Testis (tissue), 3 donors: ENCODE data around the gene COPB2. TPM values are rescaled to one million over a fixed set of nuclear protein-coding genes. Genes with fewer than 3 reads are reported as not detected.

ENCODE experiments used
- DNase-seq: peaks from one replicate; pipeline ENCODE4 v3.0.0-alpha.2; 2019
- H3K27ac ChIP-seq, 2 donors: fragments of 200-600 bp; sonication (generic); one replicate each; pipeline ENCODE4 v1.5.1; 2019
- H3K27me3 ChIP-seq: fragments of 200-600 bp; sonication (generic); one replicate; pipeline ENCODE4 v1.5.1; 2019
- H3K36me3 ChIP-seq: fragments of 200-600 bp; sonication (generic); one replicate; pipeline ENCODE4 v1.5.1; 2017; ENCODE audit warnings: low read depth; ENCODE audit errors: missing control alignments
- H3K4me1 ChIP-seq: fragments of 200-600 bp; sonication (generic); one replicate; pipeline ENCODE4 v1.5.1; 2019
- H3K4me3 ChIP-seq, 2 donors: fragments of 200-600 bp; sonication (generic); one replicate each; pipeline ENCODE4 v1.5.1; 2017 to 2019
- H3K9me3 ChIP-seq: fragments of 200-600 bp; sonication (generic); one replicate; pipeline ENCODE4 v1.5.1; 2017
- POLR2A ChIP-seq: fragments of 450-650 bp; IDR thresholded peaks from one replicate; pipeline ENCODE4 v1.6.1; 2017; ENCODE audit warnings: antibody characterized with exemption, mild to moderate bottlenecking, moderate library complexity
- WGBS, 2 donors: methylation state at CpG; one replicate each; pipeline ENCODE4 v1.1.5; 2018; 5-methylcytosine and 5-hydroxymethylcytosine counted together
- intact Hi-C: fragments of 100-400 bp; cut with DNase I; formaldehyde crosslinking; loops from one replicate; pipeline ENCODE4 v1.15.1; 2023; ENCODE audit warnings: low total_unique reads
- polyA plus RNA-seq: library from polyadenylated mRNA; stranded (reverse); fragments of 350-450 nt; fragmentation: Illumina TruSeq; extraction: RNeasy Lipid Tissue Mini Kit (QIAGEN cat#74804); gene quantifications from one replicate; pipeline ENCODE4 v1.2.3, GENCODE V29; 2014; ENCODE audit warnings: low read depth, low replicate concordance; ENCODE audit not compliant: insufficient read depth
- total RNA-seq, 2 donors: library from RNA; depleted of rRNA; stranded (reverse); fragments of >200 nt; gene quantifications; one replicate each; pipeline ENCODE4 v1.2.3, GENCODE V29; 2016
- TF ChIP-seq, protein P1 (sequence below), 3 experiments: fragments of 450-650 bp in 2 of 3; fragments of 200-600 bp in 1 of 3; sonication (generic) in 1 of 3; IDR thresholded peaks; one replicate each; pipeline ENCODE4 v1.5.1; 2016 to 2019; ENCODE audit warnings: antibody characterized with exemption in 3 of 3, mild to moderate bottlenecking in 2 of 3, moderate library complexity in 1 of 3

The COPB2 gene
- total and polyA plus RNA-seq, 3 donors from 2014 or later = 63.5 to 76.5 (median 73.8) TPM

DNA sequence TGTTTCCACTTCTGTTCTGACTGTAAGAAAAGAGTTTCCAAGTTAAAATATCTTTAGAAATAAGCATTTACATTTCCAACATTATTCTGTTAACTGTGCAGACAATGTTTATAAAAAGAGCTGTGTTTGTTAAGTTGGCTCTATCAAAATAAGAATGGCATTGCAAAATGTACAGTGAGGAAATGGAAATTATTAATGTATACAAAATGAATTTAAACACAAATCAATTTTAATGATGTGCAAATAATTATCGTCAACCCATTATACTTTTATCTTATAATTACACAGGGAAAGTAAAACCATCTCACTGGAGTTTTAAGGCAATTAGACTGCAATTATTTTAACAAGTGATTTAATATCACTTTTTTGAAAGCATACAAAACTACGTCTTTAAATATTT lies 28.2 kb downstream of the COPB2 start:
- 87 to 88% methylated on average over 2 of the region's 2 CpGs for WGBS, 2 donors
- no peaks in the 10 kb centered on the region for H3K36me3 ChIP-seq
- H3K4me1 ChIP-seq = no peaks in the 10 kb centered on the region
- H3K4me3 ChIP-seq = no peak overlapping the region
- DNase-seq = no peak
- no peak overlapping the region for H3K27ac ChIP-seq
- H3K27me3 ChIP-seq = no peaks in the 10 kb centered on the region
- no peak for TF ChIP-seq POLR2A
- TF ChIP-seq, protein P1, sequence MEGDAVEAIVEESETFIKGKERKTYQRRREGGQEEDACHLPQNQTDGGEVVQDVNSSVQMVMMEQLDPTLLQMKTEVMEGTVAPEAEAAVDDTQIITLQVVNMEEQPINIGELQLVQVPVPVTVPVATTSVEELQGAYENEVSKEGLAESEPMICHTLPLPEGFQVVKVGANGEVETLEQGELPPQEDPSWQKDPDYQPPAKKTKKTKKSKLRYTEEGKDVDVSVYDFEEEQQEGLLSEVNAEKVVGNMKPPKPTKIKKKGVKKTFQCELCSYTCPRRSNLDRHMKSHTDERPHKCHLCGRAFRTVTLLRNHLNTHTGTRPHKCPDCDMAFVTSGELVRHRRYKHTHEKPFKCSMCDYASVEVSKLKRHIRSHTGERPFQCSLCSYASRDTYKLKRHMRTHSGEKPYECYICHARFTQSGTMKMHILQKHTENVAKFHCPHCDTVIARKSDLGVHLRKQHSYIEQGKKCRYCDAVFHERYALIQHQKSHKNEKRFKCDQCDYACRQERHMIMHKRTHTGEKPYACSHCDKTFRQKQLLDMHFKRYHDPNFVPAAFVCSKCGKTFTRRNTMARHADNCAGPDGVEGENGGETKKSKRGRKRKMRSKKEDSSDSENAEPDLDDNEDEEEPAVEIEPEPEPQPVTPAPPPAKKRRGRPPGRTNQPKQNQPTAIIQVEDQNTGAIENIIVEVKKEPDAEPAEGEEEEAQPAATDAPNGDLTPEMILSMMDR (IDR thresholded peaks at IDR 0.05) = no peak
- H3K9me3 ChIP-seq = no peaks in the 10 kb centered on the region
- intact Hi-C loops = no loop called here

DNA sequence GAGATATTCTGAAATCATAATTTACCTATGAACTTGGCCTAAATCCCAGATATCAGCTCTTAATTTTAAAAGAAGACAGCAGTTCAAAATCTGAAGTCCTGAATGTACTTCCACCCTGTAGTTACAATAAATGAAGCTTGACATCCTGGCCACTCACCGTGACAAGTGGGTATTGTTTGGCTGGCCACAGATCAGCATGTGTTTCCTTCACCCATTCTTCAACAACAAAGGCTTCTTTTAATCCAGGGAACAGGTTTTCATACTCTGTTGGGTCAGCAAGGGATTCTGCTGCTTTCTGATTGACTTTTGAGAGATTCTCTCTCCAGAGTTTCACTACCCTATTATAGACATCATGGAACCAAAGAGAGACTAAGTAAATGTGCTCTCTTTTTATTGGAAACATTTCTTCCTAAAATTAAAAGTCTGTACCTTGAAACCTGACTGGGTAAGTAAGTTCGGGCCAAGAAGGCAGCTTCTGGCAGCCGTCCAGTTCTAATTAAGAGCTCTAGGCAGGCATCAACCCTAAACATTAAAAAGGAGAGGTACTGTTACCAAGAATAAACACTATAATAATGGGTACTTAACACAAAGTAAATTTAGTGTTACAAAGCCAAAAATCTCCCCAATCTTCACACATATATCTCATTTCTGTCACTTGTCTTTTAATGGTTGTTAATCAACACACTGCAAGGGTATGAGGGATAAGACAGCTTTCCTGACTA lies 30.4 kb downstream of the COPB2 start:
- no peaks in the 10 kb centered on the region for H3K36me3 ChIP-seq
- intact Hi-C loops = no loop called here
- H3K9me3 ChIP-seq = no peaks in the 10 kb centered on the region
- H3K4me1 ChIP-seq = no peaks in the 10 kb centered on the region
- H3K27ac ChIP-seq = no peak overlapping the region
- H3K4me3 ChIP-seq = no peak overlapping the region
- DNase-seq = no peak
- WGBS, 2 donors = 72 to 74% methylated on average over 3 of the region's 3 CpGs
- H3K27me3 ChIP-seq = no peaks in the 10 kb centered on the region
- no peak for TF ChIP-seq POLR2A
- TF ChIP-seq, protein P1 (IDR thresholded peaks at IDR 0.05) = no peak

DNA sequence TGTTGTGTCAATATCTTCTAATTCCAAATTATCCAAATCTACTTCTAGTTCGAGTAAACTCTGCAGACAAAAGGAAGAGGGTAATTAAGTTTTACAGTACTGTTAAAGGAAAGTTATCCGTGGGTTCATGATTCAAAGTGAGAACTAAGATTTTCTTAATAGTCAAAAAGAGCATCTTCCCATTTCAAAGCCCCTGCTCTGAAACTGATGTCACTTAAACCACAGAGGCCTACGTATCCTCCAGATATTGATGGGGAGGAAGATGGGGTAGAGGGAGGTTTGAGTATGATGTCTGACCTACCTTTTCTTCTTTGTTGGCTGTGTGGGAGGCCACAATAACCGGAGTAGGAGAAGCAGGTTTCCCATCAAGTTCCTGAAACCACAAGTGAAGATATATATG lies 31.5 kb downstream of the COPB2 start:
- H3K27ac ChIP-seq = no peak overlapping the region
- no peaks in the 10 kb centered on the region for H3K9me3 ChIP-seq
- no peak for TF ChIP-seq POLR2A
- TF ChIP-seq, protein P1 (IDR thresholded peaks at IDR 0.05) = no peak
- no peak overlapping the region for H3K4me3 ChIP-seq
- H3K36me3 ChIP-seq = no peaks in the 10 kb centered on the region
- intact Hi-C loops = no loop called here
- H3K4me1 ChIP-seq = no peaks in the 10 kb centered on the region
- WGBS, 2 donors = 81 to 82% methylated on average over 4 of the region's 4 CpGs
- DNase-seq = no peak
- H3K27me3 ChIP-seq = no peaks in the 10 kb centered on the region

DNA sequence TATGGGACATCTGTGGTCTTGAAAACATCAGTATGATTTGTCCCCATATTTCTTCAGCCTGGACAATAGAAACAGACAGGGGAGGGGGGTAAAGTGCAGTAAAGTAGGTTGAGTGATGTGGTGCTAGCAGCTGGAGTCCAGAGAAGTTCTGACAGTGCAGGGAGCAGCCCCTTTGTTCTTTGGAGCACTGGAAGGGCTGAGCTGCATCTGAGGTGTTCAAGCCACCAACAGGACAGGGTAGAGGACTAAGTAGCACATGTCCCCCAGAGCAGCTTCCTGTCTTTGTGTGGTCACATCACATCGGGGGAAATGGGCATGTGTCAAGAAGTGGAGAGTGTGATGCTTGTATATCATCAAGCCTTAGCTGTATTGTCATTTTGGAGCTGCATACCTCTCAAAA lies 33.6 kb downstream of the COPB2 start:
- no peaks in the 10 kb centered on the region for H3K27me3 ChIP-seq
- WGBS, 2 donors = 33 to 82% methylated on average over 1 of the region's 1 CpG
- intact Hi-C loops = no loop called here
- DNase-seq = no peak
- no peak overlapping the region for H3K27ac ChIP-seq
- H3K4me1 ChIP-seq = no peaks in the 10 kb centered on the region
- H3K36me3 ChIP-seq = no peaks in the 10 kb centered on the region
- no peaks in the 10 kb centered on the region for H3K9me3 ChIP-seq
- TF ChIP-seq, protein P1 (IDR thresholded peaks at IDR 0.05) = no peak
- TF ChIP-seq POLR2A = no peak
- no peak overlapping the region for H3K4me3 ChIP-seq

DNA sequence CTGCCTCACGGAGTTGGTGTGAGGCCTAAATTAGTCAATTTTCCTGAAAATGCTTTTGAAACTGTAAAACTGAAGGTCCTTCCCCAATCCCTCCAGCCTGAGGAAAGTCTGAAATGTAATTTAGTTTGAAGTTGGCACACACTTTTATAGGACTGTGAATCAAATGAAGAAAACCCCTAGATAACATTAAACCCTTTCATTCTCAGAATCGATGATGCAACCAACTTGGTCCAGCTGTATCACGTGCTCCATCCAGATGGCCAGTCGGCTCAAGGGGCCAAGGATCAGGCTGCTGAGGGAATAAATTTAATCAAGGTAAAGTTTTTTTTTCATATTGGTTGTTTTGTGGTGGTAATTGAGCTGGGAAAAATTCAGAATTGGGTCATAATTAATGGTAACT lies 34.0 kb downstream of the COPB2 start:
- DNase-seq = no peak
- no peaks in the 10 kb centered on the region for H3K36me3 ChIP-seq
- 56 to 74% methylated on average over 4 of the region's 4 CpGs for WGBS, 2 donors
- no peak overlapping the region for H3K27ac ChIP-seq
- H3K27me3 ChIP-seq = no peaks in the 10 kb centered on the region
- no peaks in the 10 kb centered on the region for H3K4me1 ChIP-seq
- H3K9me3 ChIP-seq = no peaks in the 10 kb centered on the region
- H3K4me3 ChIP-seq = no peak overlapping the region
- no peak for TF ChIP-seq POLR2A
- TF ChIP-seq, protein P1 (IDR thresholded peaks at IDR 0.05) = no peak
- intact Hi-C loops = no loop called here
